Trophoblast cell (in vitro differentiated cells and primary cell): ENCODE data around the gene MLLT10.

Experiments used
- DNase-seq, 2 donors: peaks; one replicate each; pipeline ENCODE4 v3.0.0-alpha.2; 2016
- H2AFZ ChIP-seq: 2 replicates; pipeline ENCODE4 v1.6.1; 2013; ENCODE audit warnings: low read length, moderate library complexity, mild to moderate bottlenecking; ENCODE audit not compliant: insufficient read depth, poor library complexity
- H2AK5ac ChIP-seq: 2 replicates; pipeline ENCODE4 v1.6.1; 2013; ENCODE audit warnings: mild to moderate bottlenecking, low read length
- H2BK120ac ChIP-seq: 2 replicates; pipeline ENCODE4 v1.6.1; 2013; ENCODE audit warnings: low read length, mild to moderate bottlenecking, moderate library complexity; ENCODE audit not compliant: insufficient read depth, poor library complexity
- H2BK12ac ChIP-seq: 2 replicates; pipeline ENCODE4 v1.6.1; 2013; ENCODE audit warnings: mild to moderate bottlenecking, low read length, moderate library complexity
- H2BK5ac ChIP-seq: 2 replicates; pipeline ENCODE4 v1.6.1; 2013; ENCODE audit warnings: low read length, low read depth, moderate library complexity, mild to moderate bottlenecking; ENCODE audit not compliant: poor library complexity
- H3K14ac ChIP-seq: 2 replicates; pipeline ENCODE4 v1.6.1; 2013; ENCODE audit warnings: mild to moderate bottlenecking, low read length
- H3K18ac ChIP-seq: 2 replicates; pipeline ENCODE4 v1.6.1; 2013; ENCODE audit warnings: mild to moderate bottlenecking, low read length
- H3K23ac ChIP-seq: 2 replicates; pipeline ENCODE4 v1.6.1; 2013; ENCODE audit warnings: low read length
- H3K27ac ChIP-seq: 2 replicates; pipeline ENCODE4 v1.5.1; 2013; ENCODE audit warnings: low read depth, mild to moderate bottlenecking, inconsistent platforms, low read length, moderate library complexity
- H3K27me3 ChIP-seq: 2 replicates; pipeline ENCODE4 v1.6.1; 2013; ENCODE audit warnings: inconsistent platforms, mild to moderate bottlenecking, low read length, moderate library complexity; ENCODE audit not compliant: insufficient read depth
- H3K36me3 ChIP-seq, 2 experiments: 1 replicate in 1 of 2; 2 replicates in 1 of 2; pipeline ENCODE4 v1.6.1; 2013; ENCODE audit warnings: low read length in 2 of 2, mild to moderate bottlenecking in 2 of 2, moderate library complexity in 1 of 2; ENCODE audit not compliant: insufficient read depth in 2 of 2, control insufficient read depth in 1 of 2
- H3K4ac ChIP-seq: 2 replicates; pipeline ENCODE4 v1.6.1; 2013; ENCODE audit warnings: low read depth, mild to moderate bottlenecking, low read length, moderate library complexity
- H3K4me1 ChIP-seq, 2 experiments: 1 replicate in 1 of 2; 2 replicates in 1 of 2; pipeline ENCODE4 v1.6.1; 2013; ENCODE audit warnings: low read length in 2 of 2, mild to moderate bottlenecking in 2 of 2, moderate library complexity in 1 of 2; ENCODE audit not compliant: insufficient read depth in 2 of 2, control insufficient read depth in 1 of 2
- H3K4me2 ChIP-seq: 2 replicates; pipeline ENCODE4 v1.6.1; 2013; ENCODE audit warnings: inconsistent platforms, mild to moderate bottlenecking, low read length, moderate library complexity
- H3K4me3 ChIP-seq: 2 replicates; pipeline ENCODE4 v1.5.1; 2013; ENCODE audit warnings: mild to moderate bottlenecking, low read depth, low read length, inconsistent platforms
- H3K79me1 ChIP-seq: one replicate; pipeline ENCODE4 v1.6.1; 2013; ENCODE audit warnings: low read length
- H3K79me2 ChIP-seq: 2 replicates; pipeline ENCODE4 v1.6.1; 2013; ENCODE audit warnings: low read length, mild to moderate bottlenecking; ENCODE audit not compliant: control insufficient read depth, insufficient read depth, poor library complexity
- H3K9ac ChIP-seq: 2 replicates; pipeline ENCODE4 v1.6.1; 2013; ENCODE audit warnings: mild to moderate bottlenecking, low read length
- H3K9me3 ChIP-seq: 2 replicates; pipeline ENCODE4 v1.6.1; 2013; ENCODE audit warnings: low read depth, mild to moderate bottlenecking, control low read depth, inconsistent platforms, low read length; ENCODE audit not compliant: insufficient read depth
- H4K12ac ChIP-seq: 2 replicates; pipeline ENCODE4 v1.6.1; 2013; ENCODE audit warnings: low read depth, mild to moderate bottlenecking, low read length, moderate library complexity
- H4K8ac ChIP-seq: 2 replicates; pipeline ENCODE4 v1.6.1; 2013; ENCODE audit warnings: low read depth, mild to moderate bottlenecking, low read length, moderate library complexity
- H4K91ac ChIP-seq: one replicate; pipeline ENCODE4 v1.6.1; 2013; ENCODE audit warnings: low read depth, mild to moderate bottlenecking, low read length, moderate library complexity
- WGBS: extraction: QIAGEN DNeasy Blood & Tissue Kit; methylation state at CpG from one replicate; pipeline ENCODE4 v1.1.7; 2013; ENCODE audit warnings: missing lambda C conversion rate; ENCODE audit not compliant: insufficient read length, insufficient coverage; ENCODE audit errors: extremely low coverage; 5-methylcytosine and 5-hydroxymethylcytosine counted together

MLLT10 gene

DNA sequence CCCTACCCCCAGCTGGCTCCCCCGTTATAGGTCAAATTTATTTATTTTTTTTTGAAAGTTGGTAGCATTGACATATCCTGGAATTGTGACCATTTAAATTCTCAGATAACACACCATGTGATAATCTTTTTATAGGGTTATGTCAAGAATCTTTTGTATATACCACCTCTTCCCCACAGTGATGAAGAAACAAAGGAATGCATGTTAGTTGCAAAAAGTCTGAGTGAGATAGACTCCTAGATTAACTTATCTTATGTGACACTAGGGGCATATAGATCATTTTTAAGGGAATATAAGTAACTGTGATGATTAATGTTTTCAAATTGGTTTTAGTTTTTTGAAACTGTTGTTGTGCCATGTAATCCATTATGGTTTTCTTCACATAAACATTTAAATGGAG, 68.3 kb downstream of the MLLT10 start:
- Histone ChIP-seq H3K4me2 (no peak overlapping the region), H2BK12ac (no peak overlapping the region), H3K27ac (no peak overlapping the region), H3K9ac (no peak overlapping the region), H4K8ac (no peak overlapping the region), H3K27me3 (no peaks in the 10 kb centered on the region), H2AK5ac (no peak overlapping the region), H3K4ac (no peak overlapping the region), H3K9me3 (no peaks in the 10 kb centered on the region), H3K4me1 (no peaks in the 10 kb centered on the region), H2BK5ac (no peak overlapping the region), H4K91ac (no peak overlapping the region), H3K36me3 (peaks cover 7% of the 10 kb centered on the region in 2 experiments), H3K18ac (no peak overlapping the region), H3K4me3 (no peak overlapping the region), H2AFZ (no peak overlapping the region), H2BK120ac (no peak overlapping the region), H4K12ac (no peak overlapping the region), H3K23ac (no peak overlapping the region), H3K79me1 (no peaks in the 10 kb centered on the region), H3K79me2 (peaks cover 3% of the 10 kb centered on the region), H3K14ac (no peak overlapping the region)
- WGBS, result no CpG with 5 or more reads among the region's 1 CpG
- peak in 1 of 2 donors; percentile 66 for DNase-seq

DNA sequence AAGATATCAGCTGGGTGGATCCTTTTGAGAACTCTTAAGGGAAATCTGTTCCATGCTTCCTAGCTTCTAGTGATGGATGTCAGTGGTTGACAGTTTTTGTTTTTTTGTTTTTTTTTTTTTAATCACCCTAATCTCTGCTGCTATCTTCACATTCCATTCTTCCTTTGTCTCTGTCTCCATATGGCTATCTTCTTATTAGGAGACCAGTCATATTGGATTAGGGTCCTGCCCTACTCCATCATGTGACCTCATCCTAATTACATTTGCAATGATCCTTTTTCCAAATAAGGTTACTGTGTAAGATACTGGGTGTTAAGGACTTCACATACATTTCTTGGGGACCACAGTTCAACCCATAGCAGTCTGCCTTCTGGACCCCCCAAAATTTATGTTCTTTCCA, 69.7 kb downstream of the MLLT10 start:
- H3K36me3 ChIP-seq, result peaks cover 5 to 8% of the 10 kb centered on the region in 2 experiments
- H3K4me1 ChIP-seq, result no peaks in the 10 kb centered on the region
- no peak overlapping the region for H3K4me2 ChIP-seq
- H3K9me3 ChIP-seq, result no peaks in the 10 kb centered on the region
- no peak overlapping the region for H4K91ac ChIP-seq
- no peak overlapping the region for H3K23ac ChIP-seq
- H2AK5ac ChIP-seq, result no peak overlapping the region
- no peaks in the 10 kb centered on the region for H3K27me3 ChIP-seq
- H3K14ac ChIP-seq, result no peak overlapping the region
- H2BK5ac ChIP-seq, result no peak overlapping the region
- no peak overlapping the region for H2BK12ac ChIP-seq
- H4K8ac ChIP-seq, result no peak overlapping the region
- no peak overlapping the region for H2BK120ac ChIP-seq
- no peak overlapping the region for H3K4me3 ChIP-seq
- H4K12ac ChIP-seq, result no peak overlapping the region
- H3K18ac ChIP-seq, result no peak overlapping the region
- no peak overlapping the region for H3K9ac ChIP-seq
- no peak overlapping the region for H3K27ac ChIP-seq
- H3K79me1 ChIP-seq, result no peaks in the 10 kb centered on the region
- H3K4ac ChIP-seq, result no peak overlapping the region
- peaks cover 3% of the 10 kb centered on the region for H3K79me2 ChIP-seq
- DNase-seq, result no peak
- no peak overlapping the region for H2AFZ ChIP-seq

DNA sequence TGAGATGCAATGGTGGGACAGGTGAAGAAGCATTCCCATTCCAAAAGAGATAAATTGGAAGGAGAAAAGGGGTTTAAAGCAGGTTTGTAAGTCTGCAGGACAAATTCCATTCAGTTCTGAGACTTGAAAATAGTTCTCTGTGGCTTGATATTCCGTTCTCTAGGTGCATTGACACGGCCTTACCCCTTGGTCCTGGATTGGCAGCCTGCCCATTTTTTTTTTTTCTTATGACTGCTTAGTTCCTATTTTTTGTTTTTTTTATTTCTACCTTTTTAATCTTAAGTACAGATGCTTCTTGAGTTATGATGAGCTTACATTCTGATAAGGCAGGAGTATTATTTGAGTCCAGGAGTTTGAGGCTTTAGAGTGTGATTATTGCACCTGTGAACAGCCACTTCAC, 70.6 kb downstream of the MLLT10 start:
- Histone ChIP-seq H4K12ac (no peak overlapping the region), H3K36me3 (peaks cover 5 to 8% of the 10 kb centered on the region in 2 experiments)

DNA sequence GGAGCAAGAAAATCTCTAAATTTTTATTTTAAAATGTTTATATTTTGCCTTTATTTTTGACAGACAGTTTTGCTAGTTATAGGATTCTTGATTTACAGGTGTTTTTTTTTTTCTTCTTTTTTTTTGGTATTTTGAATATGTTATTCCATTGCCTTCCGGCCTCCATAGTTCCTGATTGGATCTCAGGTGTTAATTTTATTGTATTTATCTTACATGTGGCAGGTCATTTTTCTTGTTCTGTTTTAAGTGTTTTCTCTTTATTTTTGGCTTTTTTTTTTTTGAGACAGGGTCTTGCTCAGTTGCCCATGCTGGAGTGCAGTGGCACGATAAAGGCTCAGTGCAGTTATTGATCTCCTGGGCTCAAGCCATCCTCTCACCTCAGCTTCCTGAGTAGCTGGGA, 73.9 kb downstream of the MLLT10 start:
- no peak overlapping the region for H3K14ac ChIP-seq
- no peaks in the 10 kb centered on the region for H3K9me3 ChIP-seq
- H3K27ac ChIP-seq, result no peak overlapping the region
- no peak overlapping the region for H4K8ac ChIP-seq
- H4K12ac ChIP-seq, result no peak overlapping the region
- H3K23ac ChIP-seq, result no peak overlapping the region
- peaks cover 2 to 8% of the 10 kb centered on the region in 2 experiments for H3K4me1 ChIP-seq
- H3K79me2 ChIP-seq, result no peaks in the 10 kb centered on the region
- no peak overlapping the region for H2BK120ac ChIP-seq
- H3K4me3 ChIP-seq, result no peak overlapping the region
- no peaks in the 10 kb centered on the region for H3K27me3 ChIP-seq
- peak overlapping the region; percentile 74 for H3K4ac ChIP-seq
- DNase-seq, result no peak
- H4K91ac ChIP-seq, result no peak overlapping the region
- H2AK5ac ChIP-seq, result no peak overlapping the region
- H3K36me3 ChIP-seq, result peaks cover 5 to 10% of the 10 kb centered on the region in 2 experiments
- no peak overlapping the region for H3K9ac ChIP-seq
- WGBS, result no CpG with 5 or more reads among the region's 2 CpGs
- H3K18ac ChIP-seq, result no peak overlapping the region
- no peaks in the 10 kb centered on the region for H3K79me1 ChIP-seq
- H2BK12ac ChIP-seq, result no peak overlapping the region
- H2BK5ac ChIP-seq, result no peak overlapping the region
- H3K4me2 ChIP-seq, result no peak overlapping the region
- no peak overlapping the region for H2AFZ ChIP-seq

More for the DNA sequence above, 70.6 kb downstream of the MLLT10 start:
- Histone ChIP-seq H3K4me1 (peaks cover 0 to 3% of the 10 kb centered on the region in 2 experiments), H3K4me3 (no peak overlapping the region), H4K8ac (no peak overlapping the region), H3K18ac (no peak overlapping the region), H2AK5ac (no peak overlapping the region), H3K4ac (no peak overlapping the region), H3K14ac (no peak overlapping the region), H3K27ac (no peak overlapping the region), H2AFZ (no peak overlapping the region), H2BK120ac (no peak overlapping the region), H3K27me3 (no peaks in the 10 kb centered on the region), H3K79me2 (peaks cover under 1% of the 10 kb centered on the region), H2BK12ac (no peak overlapping the region), H3K4me2 (no peak overlapping the region), H4K91ac (no peak overlapping the region), H2BK5ac (no peak overlapping the region), H3K23ac (no peak overlapping the region), H3K79me1 (no peaks in the 10 kb centered on the region), H3K9ac (no peak overlapping the region), H3K9me3 (no peaks in the 10 kb centered on the region)
- WGBS, result no CpG with 5 or more reads among the region's 2 CpGs
- DNase-seq, result no peak
